Muscle of back (tissue), 11 donors: ENCODE measurements around the gene GOLIM4. TPM values are rescaled to one million over a fixed set of nuclear protein-coding genes. Genes with fewer than 3 reads are reported as not detected.
"Not testable (repeated sequence)": the region's sequence is repeated elsewhere in the genome, so short reads cannot be mapped to it uniquely, and the experiment has no call there.

Experiments used
- DNase-seq, 3 donors: peaks; one replicate each; pipeline versions ENCODE4 v3.0.0 to v3.0.0-alpha.2; 2013
- polyA plus RNA-seq, 10 donors: library from polyadenylated mRNA; unstranded; fragments of 120-200 nt; gene quantifications; one replicate each; pipeline ENCODE4 v1.2.1, GENCODE V29; 2013; ENCODE audit not compliant: insufficient read length in 10 of 10

The GOLIM4 gene
- polyA plus RNA-seq, 10 donors, result 45.3 to 65.7 (median 50.9) TPM

DNA sequence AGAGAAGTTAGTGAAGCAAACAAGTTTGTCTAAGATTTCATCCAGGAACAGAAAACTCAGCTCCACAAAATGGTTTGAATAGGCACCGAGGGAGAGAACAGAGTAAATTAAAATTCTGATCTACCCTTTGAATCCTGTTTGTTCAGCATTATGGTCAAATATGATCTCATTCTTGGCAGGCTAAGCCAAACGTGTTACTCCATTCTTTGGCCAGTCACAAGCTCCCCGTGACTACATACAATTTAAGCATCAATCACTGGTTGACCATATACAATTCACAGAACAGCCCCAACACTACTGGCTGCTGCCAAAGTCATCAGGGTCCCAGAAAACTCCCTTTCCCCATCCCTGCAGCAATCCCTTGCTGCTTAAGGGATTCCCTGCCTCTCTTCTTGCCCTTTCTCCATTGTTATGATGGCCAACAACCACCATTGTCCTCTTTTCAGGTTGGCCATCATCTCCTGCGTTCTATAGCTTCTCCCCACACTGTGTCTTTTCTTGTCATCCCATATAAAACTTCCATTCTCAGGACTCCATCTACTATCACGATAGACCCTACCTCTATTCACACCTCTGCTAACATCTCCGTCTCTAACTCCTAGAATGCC, 46.3 kb downstream of the GOLIM4 start:
- DNase-seq, result peak in 2 of 3 donors; percentile 51 to 74

DNA sequence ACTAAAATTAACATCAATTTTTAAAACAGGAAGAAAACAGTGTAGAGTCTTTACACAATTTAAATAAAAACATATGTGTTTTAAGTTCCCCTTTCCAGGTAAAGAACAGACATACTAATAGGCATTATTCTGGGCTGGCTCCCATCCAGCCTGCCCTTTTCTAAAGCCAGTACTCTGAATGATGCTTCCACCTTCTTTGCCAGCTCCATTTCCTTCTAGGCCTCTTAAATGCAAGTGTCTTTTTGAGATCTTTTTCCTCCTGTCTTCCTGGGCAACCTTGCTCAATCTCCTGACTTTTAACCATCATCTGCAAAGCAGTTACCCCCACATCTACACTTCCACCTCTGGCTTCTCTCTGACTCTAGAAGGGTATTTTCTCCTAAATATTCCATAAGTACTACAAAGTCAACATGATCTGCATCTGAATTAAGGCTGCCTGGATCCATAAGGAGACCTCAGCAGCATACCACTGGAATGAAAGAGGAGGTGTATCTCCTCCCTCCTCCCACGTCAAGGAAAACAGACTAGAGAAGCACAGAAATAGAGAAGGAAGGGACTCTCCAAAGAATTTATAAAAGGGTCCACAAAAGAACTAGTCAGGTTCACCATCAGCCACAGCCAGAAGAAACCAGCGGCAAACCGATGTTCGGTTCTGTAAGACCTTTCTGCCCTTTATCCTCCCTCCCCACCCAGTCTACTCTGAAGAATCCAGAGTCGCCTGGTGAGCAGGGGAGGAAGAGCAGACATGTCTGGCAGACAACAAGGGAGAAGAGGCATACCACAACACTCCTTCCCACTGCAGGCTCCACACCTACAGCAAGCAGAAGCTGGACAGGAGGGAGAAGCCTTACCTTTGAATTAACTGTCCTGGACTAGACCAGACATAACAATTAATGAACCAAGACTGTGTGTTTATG, 47.1 kb downstream of the GOLIM4 start:
- DNase-seq, result no peak

DNA sequence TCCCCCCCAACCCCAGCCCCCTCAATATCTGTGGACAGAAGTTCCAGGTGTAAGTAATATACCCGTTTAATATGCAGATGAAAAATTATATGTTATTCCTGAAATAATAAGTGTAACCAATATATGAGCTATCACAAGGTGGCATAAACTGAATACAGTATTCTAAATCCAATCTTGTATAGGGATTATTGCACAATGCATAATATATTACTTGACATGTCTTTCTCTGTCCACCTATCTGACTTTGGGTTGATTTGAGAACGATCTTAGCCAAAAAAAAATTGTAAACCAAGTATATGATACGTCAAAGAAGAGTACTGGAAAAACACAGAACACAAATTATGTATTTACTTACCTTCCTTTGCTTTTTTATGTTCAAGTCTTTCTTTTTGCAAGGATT, 47.8 kb downstream of the GOLIM4 start:
- DNase-seq, result no peak

DNA sequence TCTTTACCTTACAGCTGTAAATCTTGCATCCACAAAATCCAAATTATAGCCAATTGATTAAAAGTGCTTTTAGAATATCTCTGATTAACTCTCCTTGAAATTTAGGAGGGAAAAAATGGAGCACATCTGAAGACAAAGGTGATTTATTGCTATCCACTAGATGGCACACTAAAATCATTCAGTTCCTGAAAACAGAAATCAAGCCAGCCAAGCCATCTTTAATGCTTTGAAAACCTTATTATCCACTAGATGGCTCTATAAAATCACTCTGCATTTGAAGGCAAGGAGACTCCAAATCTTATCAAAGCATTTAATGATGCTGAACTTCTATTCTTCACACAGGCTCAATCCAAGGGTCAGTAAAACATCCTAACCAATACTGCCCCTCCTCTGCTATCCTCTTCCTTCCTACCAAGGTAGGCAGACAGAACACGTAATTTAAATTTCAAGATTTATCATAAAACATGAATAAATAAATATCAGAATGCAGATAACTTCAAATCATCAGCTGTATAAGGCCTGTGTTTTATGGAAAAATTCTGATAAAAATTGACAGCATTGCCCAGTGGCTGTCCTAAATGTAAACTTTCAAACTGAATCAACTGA, 48.4 kb downstream of the GOLIM4 start:
- peak; percentile 73 to 85 (median 81) for DNase-seq

DNA sequence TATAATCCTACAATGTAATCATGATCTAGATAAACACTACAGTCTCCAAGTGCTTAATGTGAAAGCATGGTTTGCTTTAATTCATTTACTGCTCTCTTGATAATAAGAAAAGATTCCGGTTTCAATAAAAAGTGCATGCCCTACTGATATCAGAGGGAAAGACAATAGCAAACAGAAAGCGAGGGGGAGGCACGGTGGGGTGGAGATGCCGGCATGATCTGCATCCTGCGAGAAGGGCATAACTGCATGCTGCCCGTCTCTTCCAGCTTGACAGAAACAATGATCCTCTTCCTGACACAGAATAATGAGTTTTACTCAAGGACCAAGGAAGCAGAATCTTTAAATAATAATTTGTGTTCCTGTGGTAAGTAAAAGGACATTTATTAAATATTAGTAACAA, 51.7 kb downstream of the GOLIM4 start:
- DNase-seq, result no peak

DNA sequence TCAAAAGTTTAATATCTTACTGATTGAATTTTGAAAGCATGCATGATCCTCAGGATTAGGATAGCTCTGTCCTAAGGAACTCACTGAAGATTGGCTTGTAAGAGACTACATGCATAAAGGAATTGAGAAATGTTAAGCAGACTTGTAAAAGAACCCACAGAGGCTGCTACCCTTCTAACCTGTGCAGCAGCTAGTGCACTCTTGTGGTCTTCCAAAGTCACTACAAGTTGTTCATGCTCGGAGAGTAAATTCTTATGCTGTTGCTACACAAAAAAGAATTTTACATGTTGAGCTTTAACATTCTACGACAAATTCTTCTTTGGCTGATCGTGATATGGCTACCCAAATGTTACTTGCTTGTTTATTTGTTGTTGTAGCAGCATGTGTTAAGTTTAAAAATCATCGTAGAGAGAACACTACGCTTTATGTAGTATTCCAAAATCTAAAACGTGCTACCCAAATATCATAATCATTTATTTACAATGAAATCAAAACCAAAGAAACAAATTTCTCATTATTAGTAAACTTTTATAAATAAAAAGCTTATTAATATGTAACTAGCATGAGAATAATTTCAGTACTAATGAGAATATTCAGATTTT, 55.0 kb downstream of the GOLIM4 start:
- DNase-seq, result peak in 1 of 3 donors; percentile 36

DNA sequence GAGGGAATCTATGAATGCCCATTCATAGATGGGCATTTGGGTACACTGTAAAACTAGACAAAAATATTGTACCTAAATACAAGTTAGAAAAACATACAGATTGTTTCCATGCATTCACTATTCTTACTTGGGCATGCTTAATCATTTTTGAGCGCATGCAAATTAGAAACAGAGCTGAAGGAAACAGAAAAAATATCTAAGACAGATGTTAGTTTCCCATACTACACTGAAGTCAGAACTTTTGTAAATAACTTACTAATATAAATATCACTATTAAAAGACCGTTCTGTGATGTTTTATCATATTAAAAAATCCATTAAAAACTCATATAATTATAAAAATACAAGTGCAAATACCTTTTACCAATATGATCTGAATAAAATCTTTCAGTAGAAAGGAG, 58.7 kb downstream of the GOLIM4 start:
- no peak for DNase-seq

DNA sequence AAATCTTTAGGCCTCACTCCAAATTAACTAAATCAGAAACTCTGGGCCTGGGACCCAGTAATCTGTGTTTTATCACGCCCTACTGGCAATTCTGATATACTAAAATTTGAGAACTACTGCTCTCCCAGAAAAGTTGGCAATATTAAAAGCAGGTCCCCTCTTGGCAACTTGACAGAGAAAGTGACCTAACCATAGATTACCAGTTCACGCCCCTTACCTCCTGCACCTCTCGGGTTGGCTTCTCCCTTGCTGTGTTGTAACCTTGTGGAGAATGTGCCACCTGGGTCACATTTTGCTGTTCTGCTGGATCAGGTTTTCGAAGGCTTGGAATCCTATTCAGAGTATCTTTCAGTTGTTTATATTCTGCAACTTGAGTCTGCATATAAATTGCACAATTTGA, 59.1 kb downstream of the GOLIM4 start:
- no peak for DNase-seq

DNA sequence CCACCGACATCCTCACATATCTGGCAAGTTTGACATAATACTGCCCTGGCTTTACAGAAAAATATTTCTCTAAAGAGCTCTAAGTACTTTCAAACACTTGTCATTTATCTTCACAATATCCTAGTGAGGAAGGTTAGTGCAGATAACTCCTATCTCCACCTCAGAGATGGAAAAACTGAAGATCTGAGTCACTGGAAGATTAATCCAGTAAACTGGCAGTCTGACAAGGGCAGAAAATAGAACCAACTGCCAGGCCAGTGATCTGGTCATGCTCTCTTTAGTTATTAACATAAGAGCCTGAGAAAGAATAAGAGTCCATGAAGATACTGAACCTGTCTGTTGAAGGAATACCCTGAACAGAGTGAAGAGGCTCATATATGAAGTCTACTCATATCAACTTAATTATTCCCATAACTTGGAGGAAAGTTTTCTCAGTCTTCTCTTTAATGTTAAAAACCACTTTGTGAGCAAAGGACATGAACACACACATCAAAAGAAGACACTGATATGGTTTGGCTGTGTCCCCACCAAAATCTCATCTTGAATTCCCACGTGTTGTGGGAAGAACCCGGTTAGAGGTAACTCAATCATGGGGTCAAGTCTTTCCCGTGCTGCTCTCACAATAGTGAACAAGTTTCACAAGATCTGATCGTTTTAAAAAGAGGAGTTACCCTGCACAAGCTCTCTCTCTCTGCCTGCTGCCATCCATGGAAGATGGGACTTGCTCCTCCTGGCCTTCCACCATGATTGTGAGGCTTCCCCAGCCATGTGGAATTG, 61.4 kb downstream of the GOLIM4 start:
- DNase-seq, result peak in 1 of 3 donors; percentile 37

DNA sequence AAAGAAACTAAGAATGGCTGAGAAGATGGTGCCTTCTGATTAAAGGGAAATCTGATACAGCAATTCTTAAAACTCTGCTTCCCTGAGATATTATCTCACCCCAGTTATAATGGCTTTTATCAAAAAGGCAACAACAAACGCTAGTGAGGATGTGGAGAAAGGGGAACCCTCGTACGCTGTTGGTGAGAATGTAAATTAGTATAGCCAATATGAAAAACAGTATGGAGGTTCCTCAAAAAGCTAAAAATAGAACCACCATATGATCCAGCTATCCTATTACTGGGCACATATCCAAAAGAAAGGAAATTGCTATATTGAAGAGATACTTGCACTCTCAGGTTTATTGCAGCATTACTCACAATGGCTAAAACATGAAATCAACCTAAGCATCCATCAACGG, 65.1 kb downstream of the GOLIM4 start:
- no peak for DNase-seq

DNA sequence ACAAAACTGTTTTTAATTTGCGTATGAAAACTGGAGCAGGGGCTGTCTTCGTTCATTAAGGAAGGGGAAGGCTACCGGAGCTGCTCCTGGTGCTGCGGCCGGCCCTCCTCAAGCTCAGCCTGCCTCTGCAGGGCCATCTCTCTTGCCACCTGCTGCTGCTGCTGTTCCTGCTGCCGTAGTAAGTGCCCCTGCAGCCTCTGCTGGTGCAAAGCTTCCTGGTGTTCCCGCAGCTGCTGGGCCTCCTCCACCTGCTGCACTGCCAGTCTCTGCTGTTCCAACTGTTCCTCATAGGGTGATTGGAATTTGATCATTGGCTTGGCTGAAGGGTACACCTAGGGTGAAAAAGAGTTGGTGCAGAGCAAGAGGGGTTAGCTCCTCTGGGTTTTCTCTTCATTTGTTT, 66.0 kb downstream of the GOLIM4 start:
- DNase-seq, result no peak

DNA sequence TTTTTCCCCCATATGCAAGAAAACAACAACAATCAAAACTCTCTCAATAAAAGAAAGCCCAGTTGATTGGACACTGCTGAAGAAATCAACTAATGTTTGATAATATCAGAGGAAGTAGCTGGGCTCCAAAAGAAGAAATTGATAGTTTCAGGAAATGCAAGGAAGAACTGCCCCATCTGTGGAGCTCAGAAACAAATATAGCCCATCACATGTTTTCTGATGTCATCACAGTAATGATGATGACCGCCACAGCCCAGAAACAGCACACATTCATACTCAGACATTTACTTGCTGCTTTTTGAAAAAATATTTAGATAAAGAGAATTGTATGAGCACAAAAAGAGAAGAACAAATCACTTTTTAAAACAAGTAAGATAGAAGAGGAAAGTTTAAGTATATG, 67.6 kb downstream of the GOLIM4 start:
- no peak for DNase-seq

DNA sequence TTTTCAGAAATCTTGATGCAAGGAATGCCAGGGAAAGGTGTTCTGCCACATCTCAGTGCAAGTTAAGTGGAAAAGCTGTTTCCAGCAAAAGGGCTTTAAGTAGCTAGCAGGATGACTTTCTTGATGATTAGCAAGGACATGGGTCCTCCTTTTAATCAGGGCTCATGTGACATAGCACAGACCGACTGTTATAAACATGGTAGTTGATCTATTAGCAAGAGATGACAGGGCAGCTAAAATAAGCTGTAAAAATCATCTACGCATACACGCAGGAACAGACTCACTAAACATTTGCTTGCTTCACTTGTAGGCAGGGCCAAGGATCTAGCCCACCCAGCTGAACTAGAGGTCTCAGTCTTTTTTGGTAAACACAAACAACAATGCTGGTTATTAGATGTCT, 69.0 kb downstream of the GOLIM4 start:
- DNase-seq, result no peak

DNA sequence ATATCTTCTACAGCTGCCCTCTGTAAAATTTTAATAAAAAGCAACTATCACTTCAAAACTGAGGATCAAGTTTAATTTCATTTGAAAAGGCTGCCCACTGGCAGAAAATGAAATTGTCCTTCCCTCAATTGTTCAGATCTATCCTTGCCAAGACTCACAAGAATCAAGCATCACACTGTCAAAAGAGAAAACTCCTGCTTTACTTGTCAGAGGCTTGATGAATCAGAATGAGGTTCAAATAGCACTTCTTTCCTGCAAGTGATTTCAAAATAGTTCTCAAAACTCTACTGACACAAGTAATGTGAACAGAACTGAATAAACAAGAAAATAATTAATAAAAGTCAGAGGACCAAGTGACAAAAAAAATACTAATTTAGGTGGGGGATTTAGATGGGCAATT, 70.6 kb downstream of the GOLIM4 start:
- DNase-seq, result no peak

DNA sequence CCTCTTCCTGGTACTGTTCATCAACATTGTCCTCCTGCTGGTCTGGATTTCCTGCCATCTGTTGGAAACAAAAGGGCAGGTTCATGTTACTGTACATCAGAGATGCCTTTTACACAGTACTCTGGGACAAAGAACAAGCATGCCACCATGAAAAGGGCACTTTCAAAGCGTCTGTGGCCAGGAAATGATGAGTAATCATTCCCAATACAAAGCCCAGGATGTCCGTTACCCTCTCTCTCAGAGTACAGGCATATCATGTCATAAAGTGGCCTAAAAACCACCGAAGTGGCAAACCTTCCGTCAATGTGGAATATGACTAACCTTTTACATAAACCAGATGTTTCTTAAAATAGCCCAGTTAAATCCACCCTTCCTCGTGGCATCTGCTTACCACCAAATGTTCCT, 71.2 kb downstream of the GOLIM4 start:
- DNase-seq, result peak in 1 of 3 donors; percentile 40

DNA sequence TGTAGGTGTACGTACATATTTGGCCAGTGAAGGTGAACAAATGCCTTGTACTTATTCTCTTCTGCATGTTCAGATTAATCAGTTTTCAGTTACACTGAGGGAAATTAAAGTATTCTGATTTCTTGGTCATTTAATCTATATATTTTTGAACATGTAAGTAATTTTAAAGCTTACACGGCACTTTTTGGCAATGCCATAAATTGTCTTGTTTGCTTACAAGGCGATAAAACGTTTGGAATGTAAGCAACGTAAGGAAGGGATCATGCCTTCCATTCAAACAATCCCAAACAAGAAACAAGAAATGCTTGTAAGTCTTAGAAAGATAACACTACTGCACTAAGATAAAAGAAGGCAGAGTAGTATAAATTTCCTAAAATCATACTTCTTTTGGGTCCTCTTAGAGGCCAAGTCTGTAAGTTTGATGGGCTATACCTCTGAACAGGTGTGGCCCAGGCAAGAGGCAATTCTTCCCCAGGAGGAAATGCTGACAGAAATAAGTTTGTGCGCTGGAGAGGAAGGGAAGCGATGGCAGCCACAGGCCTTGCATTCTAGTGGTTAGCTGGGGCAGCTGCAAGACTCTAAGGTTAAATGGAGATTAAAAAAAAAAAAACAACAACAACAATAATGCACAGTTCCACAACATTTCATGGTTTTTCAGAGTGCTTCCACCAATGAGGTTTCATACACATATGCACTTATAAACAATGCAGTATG, 73.8 kb downstream of the GOLIM4 start:
- no peak for DNase-seq

DNA sequence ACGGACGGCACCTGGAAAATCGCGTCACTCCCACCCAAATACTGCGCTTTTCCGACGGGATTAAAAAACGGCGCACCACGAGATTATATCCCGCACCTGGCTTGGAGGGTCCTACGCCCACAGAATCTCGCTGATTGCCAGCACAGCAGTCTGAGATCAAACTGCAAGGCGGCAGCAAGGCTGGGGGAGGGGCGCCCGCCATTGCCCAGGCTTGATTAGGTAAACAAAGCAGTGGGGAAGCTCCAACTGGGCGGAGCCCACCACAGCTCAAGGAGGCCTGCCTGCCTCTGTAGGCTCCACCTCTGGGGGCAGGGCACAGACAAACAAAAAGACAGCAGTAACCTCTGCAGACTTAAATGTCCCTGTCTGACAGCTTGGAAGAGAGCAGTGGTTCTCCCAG, 84.4 kb downstream of the GOLIM4 start:
- DNase-seq, result not testable (repeated sequence)

DNA sequence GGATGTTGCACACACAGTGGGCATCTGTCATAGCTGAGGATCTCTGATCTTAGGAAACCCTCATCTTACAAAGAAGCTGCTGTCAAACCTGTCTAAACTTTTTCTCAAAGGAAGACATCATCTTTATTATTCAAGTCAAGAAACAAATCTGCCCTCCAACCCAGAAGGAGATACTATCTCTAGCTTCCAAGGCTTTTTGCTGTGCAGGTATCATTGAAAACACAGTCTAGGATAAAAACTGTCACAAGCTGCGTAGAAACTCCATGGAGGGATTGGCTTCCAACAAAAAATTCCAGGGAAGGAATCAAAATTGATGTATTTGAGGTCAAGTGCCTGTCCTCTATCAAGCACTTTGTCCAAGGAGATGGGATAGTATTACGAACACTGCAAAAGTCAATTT, 89.1 kb downstream of the GOLIM4 start:
- no peak for DNase-seq

DNA sequence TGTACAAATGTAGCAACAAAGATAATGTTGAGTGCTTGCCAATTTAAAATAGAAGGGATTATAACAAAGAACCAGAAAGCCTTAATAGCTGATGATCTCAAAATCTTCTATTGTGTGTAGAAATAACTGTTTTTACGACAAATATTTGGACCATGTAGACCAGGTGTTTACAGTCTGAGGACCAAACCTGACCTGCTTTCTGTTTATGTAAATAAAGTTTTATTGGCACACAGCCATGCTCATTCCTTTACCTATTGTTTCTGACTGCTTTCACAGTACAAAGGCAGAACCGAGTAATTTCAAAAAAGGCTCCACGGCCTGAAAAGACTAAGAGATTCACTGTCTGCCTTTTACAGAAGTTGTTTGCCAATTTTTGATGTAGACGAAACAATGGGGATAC, 91.8 kb downstream of the GOLIM4 start:
- DNase-seq, result no peak

DNA sequence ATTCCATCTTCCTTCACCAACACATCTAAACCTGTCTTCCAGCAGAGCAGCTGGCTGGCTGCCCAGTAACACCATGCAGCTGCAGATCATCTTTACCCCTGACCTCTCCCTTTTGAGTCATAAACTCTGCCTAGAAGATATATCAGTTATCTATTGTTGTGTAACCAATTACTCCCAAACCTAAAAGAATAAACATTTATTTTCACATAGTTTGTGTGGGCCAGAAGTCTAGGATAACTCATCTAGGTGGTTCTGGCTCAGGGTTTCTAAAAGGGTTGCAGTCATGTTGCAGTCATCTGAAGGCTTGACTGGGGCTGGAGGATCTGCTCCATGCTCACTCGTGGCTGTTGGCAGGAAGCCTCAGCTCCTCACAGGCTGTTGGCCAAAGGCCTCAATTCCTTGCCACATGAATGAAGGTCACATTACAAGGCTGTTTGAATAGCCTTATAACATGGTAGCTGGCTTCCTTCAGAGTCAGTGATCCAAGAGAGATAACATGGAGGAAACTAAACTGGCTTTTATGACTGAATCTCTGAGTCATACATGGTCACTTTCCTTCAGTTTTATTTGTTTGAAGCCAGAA, 92.8 kb downstream of the GOLIM4 start:
- peak in 1 of 3 donors; percentile 59 for DNase-seq

DNA sequence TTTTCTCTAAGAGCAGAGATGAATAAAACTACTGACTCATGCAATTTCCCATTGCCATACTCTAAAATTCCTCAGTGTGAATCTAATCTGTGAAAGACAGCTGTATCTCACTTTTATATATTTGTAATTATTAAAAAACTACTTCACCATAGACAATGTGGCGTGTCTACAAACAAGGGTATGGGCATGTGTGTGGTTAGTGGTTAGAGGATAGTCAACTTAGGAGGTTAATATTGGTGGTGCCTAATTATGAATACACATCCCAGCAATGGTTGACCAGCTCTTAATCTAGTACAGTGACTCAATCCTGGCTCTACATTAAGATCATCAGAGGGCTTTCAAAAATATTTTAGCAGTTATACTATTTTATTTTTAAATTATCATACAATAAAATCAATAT, 94.5 kb downstream of the GOLIM4 start:
- DNase-seq, result no peak
